A549 (cell line): ENCODE data around the gene HILPDA. TPM values are rescaled to one million over a fixed set of nuclear protein-coding genes. Genes with fewer than 3 reads are reported as not detected.
"Not testable (repeated sequence)": the region's sequence is repeated elsewhere in the genome, so short reads cannot be mapped to it uniquely, and the experiment has no call there.

Experiments
- ATAC-seq, 2 experiments: fragments of 200-7000 bp in 1 of 2; fragments of >200 bp in 1 of 2; cut with Nextera tagmentation in 1 of 2; cut with Tn5 transposase in 1 of 2; 3 replicates each; pipeline versions ENCODE4 v1.8.0 to v1.9.1; 2018 to 2020; ENCODE audit warnings: mild to moderate bottlenecking in 1 of 2, moderate library complexity in 1 of 2
- CTCF ChIA-PET: fragments of 300-600 bp; sonication (Branson Sonifier 250); formaldehyde crosslinking; extraction: SDS; loops from one replicate; lab custom pipeline; 2021; ENCODE audit warnings: antibody characterized with exemption, inconsistent platforms; lab: Yijun Ruan, JAX
- POLR2A ChIA-PET: fragments of 350-600 bp; formaldehyde crosslinking; extraction: SDS; loops from one replicate; lab custom pipeline; 2021; ENCODE audit warnings: antibody characterized with exemption, inconsistent platforms; lab: Yijun Ruan, JAX
- DNase-seq, 2 experiments: peaks; one replicate each; pipeline versions ENCODE4 v3.0.0 to v3.0.0-alpha.2; 2011 to 2016; ENCODE audit warnings: low read depth in 1 of 2, low spot score in 1 of 2
- FAIRE-seq: peaks from 2 replicates; lab custom pipeline; 2011; peaks lifted over from hg19 to GRCh38; lab: Jason Lieb, UNC
- H3K27ac ChIP-seq, 2 experiments: fragments of >200 bp; sonication (Bioruptor Twin); formaldehyde crosslinking; 3 replicates each; pipeline ENCODE4 v1.5.1; 2016 to 2017
- H3K4me1 ChIP-seq: fragments of >200 bp; sonication (Bioruptor Twin); formaldehyde crosslinking; 3 replicates; pipeline ENCODE4 v1.6.1; 2016
- H3K4me2 ChIP-seq: fragments of >200 bp; sonication (Bioruptor Twin); formaldehyde crosslinking; 3 replicates; pipeline ENCODE4 v1.6.1; 2016
- H3K4me3 ChIP-seq: fragments of >200 bp; sonication (Bioruptor Twin); formaldehyde crosslinking; 3 replicates; pipeline ENCODE4 v1.5.1; 2016
- H3K9me3 ChIP-seq: fragments of >200 bp; sonication (Bioruptor Twin); formaldehyde crosslinking; 3 replicates; pipeline ENCODE4 v1.6.1; 2016
- CHD2 ChIP-seq: fragments of 150-350 bp; IDR thresholded peaks from 2 replicates; pipeline ENCODE4 v1.6.1; 2014; ENCODE audit warnings: low read length; ENCODE audit not compliant: partially characterized antibody
- FOSL2 ChIP-seq, 2 experiments: fragments of 450-650 bp in 1 of 2; fragments of >200 bp in 1 of 2; sonication (Bioruptor Twin) in 1 of 2; formaldehyde crosslinking; IDR thresholded peaks; 2 replicates each; pipeline versions ENCODE4 v1.5.0 to v1.6.1; 2016 to 2020; ENCODE audit warnings: mild to moderate bottlenecking in 1 of 2, moderate library complexity in 1 of 2
- HOXB13 ChIP-seq: fragments of 250-450 bp; sonication (Bioruptor Pico); IDR thresholded peaks from 2 replicates; pipeline ENCODE4 v1.5.0; 2020; ENCODE audit warnings: low read depth, mild to moderate bottlenecking, moderate library complexity
- HOXB5 ChIP-seq: fragments of 250-450 bp; sonication (Bioruptor Pico); IDR thresholded peaks from 2 replicates; pipeline ENCODE4 v1.5.0; 2020; ENCODE audit warnings: mild to moderate bottlenecking, moderate library complexity
- NR3C1 ChIP-seq: fragments of >200 bp; sonication (Bioruptor Twin); formaldehyde crosslinking; IDR thresholded peaks from 3 replicates; pipeline ENCODE4 v1.6.1; 2017
- PHF8 ChIP-seq: fragments of 200-600 bp; sonication (generic); IDR thresholded peaks from 2 replicates; pipeline ENCODE4 v1.6.1; 2016; ENCODE audit warnings: low read depth, mild to moderate bottlenecking, antibody characterized with exemption, moderate library complexity, borderline replicate concordance
- RFX5 ChIP-seq: fragments of 450-650 bp; IDR thresholded peaks from 2 replicates; pipeline ENCODE4 v1.7.1; 2014; ENCODE audit warnings: antibody characterized with exemption, mild to moderate bottlenecking, moderate library complexity
- SMC3 ChIP-seq: fragments of >200 bp; sonication (Bioruptor Twin); formaldehyde crosslinking; IDR thresholded peaks from 3 replicates; pipeline ENCODE4 v1.6.1; 2018; ENCODE audit warnings: inconsistent platforms
- WGBS: methylation state at CpG from one replicate; pipeline ENCODE4 v1.1.6; 2017; ENCODE audit errors: missing lambda C conversion rate; 5-methylcytosine and 5-hydroxymethylcytosine counted together
- polyA plus RNA-seq, 4 experiments: library from polyadenylated mRNA; depleted of rRNA in 3 of 4; stranded (reverse); fragments of >200 nt; fragmentation: RNase III in 1 of 4; extraction: RNeasy Plus Mini Kit Qiagen cat#74134 plus additional on column Dnase treatment in 1 of 4; gene quantifications; 2 replicates in 3 of 4; 3 replicates in 1 of 4; pipeline ENCODE4 v1.2.3, GENCODE V29; 2011 to 2017
- TF ChIP-seq, protein P1 (sequence below): IDR thresholded peaks from 2 replicates; pipeline ENCODE4 v1.6.1; 2012; ENCODE audit warnings: low read depth, borderline replicate concordance
- TF ChIP-seq, protein P2 (sequence below): fragments of >200 bp; sonication (Bioruptor Twin); formaldehyde crosslinking; IDR thresholded peaks from 2 replicates; pipeline ENCODE4 v1.6.1; 2016

The HILPDA gene
- polyA plus RNA-seq, 2 of the 4 experiments (the other 2 are of a cell fraction), result 24.2 to 94.6 TPM

DNA sequence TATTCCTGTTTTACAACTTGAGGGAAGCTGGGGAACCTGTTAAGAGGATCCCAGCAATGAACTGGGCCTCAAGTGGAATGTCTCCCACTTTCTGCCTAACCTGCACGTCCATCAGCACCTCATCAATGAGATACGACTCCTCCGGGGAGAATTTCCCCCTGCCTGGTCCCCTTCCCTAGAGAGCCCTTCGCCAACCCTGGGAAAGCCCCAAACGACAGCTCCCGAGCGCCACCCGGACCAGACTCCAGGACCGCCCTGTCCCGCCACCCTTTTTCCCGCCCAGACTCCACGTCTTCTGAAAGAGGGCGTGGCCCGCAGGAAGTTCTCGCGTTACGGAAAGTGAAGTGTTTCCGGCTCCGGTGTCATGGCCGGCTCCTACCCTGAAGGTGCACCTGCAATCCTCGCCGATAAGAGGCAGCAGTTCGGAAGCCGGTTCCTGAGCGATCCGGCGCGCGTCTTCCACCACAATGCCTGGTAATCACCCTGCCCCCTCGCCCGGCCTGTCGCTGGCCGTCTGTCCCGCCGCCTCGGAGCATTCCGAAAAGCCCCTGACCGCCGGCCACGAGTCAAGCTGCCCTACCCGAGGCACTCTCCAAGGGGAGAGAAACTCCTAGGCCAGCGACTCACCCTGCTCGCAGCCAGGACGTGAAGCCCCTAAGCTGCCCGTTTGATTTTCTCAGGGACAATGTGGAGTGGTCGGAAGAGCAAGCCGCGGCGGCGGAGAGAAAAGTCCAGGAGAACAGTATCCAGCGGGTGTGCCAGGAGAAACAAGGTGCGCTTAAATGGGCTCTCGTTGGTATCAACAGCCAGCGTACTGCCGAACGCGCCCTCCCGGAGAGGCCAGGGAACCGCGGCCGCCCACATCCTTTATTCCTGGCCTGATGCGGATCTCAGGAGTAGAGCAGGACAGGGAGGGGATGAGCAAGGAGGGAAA, 21.0 kb downstream of the HILPDA start, which contains the start of gene METTL2B (continued):
- TF ChIP-seq PHF8, result peak; percentile 69; the same call in 1 of the 2 replicates
- 0 out of 2 replicates have a peak, but pooled peaks have one; percentile 38 for TF ChIP-seq HOXB5 (CRISPR knock-in tag)
- TF ChIP-seq, protein P1, sequence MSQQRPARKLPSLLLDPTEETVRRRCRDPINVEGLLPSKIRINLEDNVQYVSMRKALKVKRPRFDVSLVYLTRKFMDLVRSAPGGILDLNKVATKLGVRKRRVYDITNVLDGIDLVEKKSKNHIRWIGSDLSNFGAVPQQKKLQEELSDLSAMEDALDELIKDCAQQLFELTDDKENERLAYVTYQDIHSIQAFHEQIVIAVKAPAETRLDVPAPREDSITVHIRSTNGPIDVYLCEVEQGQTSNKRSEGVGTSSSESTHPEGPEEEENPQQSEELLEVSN, result peak; percentile 99
- TF ChIP-seq HOXB13 (CRISPR knock-in tag), result 0 out of 2 replicates have a peak, but pooled peaks have one; percentile 33
- peak; percentile 78 for TF ChIP-seq CHD2
- TF ChIP-seq SMC3, result 0 out of 3 replicates have a peak, but pooled peaks have one; percentile 7

DNA sequence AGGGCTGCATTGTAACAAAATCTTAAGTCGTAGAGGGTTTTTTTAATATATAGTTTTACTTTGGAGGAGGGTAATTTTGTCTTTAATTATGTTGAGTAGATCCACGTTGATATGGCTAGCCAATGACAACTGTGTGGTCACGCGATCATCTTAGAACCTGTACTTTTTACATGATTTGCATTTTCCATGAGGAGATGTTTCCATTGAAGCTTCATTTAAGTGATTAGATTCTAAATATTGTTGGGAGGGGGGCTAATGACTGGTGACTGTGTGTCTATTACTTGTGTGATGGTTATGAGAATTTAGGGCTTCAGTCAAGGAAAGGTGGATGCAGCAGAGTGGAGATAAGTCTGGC, 21.6 kb downstream of the HILPDA start:
- ATAC-seq, H3K9me3 ChIP-seq, DNase-seq, FAIRE-seq, POLR2A ChIA-PET: not testable (repeated sequence)
- peak overlapping the region; percentile 88 to 91 for H3K27ac ChIP-seq
- CTCF ChIA-PET, result interaction anchor here (1.0 to 1.9 kb wide), 2 partner anchors 18 to 88 kb away, joined by 3 read pairs; no protein-coding TSS in a partner anchor
- peaks cover 17% of the 10 kb centered on the region; the same call in 2 of the 3 replicates for H3K4me1 ChIP-seq
- WGBS, result 18% methylated on average over 4 of the region's 4 CpGs
- peak overlapping the region; percentile 82 for H3K4me2 ChIP-seq
- H3K4me3 ChIP-seq, result peak overlapping the region; percentile 88

DNA sequence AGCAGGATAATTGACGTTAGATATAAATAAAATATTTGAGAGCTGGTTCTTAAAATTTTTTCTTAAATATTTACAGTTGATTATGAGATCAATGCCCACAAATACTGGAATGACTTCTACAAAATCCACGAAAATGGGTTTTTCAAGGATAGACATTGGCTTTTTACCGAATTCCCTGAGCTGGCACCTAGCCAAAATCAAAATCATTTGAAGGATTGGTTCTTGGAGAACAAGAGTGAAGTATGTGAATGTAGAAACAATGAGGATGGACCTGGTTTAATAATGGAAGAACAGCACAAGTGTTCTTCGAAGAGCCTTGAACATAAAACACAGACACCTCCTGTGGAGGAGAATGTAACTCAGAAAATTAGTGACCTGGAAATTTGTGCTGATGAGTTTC, 23.4 kb downstream of the HILPDA start:
- peaks cover 17% of the 10 kb centered on the region; the same call in 2 of the 3 replicates for H3K4me1 ChIP-seq
- WGBS, result 76% methylated on average over 4 of the region's 4 CpGs
- ATAC-seq, H3K4me3 ChIP-seq, H3K4me2 ChIP-seq, CTCF ChIA-PET, DNase-seq, FAIRE-seq, H3K27ac ChIP-seq, POLR2A ChIA-PET, H3K9me3 ChIP-seq: not testable (repeated sequence)

DNA sequence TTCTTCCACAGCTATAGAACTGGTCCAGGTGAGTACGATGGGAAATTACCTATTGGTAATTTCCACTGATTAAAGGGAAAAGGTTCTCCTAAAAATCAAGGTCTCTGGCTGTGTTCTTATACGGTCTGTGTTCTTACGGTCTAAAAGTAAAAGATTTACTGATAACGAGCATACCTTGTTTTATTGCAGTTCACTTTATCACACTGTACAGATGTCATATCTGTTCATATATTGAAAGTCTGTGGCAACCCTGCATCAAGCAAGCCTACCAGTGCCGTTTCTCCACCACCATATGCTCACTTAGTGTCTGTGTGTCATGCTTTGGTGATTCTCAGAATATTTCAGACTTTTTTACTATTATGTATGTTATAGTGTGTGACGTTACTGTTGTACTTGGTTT, 32.5 kb downstream of the HILPDA start:
- CTCF ChIA-PET, POLR2A ChIA-PET, DNase-seq, FAIRE-seq, H3K4me2 ChIP-seq, H3K4me1 ChIP-seq, H3K27ac ChIP-seq, H3K4me3 ChIP-seq, H3K9me3 ChIP-seq, ATAC-seq: not testable (repeated sequence)
- 91% methylated on average over 6 of the region's 6 CpGs for WGBS

DNA sequence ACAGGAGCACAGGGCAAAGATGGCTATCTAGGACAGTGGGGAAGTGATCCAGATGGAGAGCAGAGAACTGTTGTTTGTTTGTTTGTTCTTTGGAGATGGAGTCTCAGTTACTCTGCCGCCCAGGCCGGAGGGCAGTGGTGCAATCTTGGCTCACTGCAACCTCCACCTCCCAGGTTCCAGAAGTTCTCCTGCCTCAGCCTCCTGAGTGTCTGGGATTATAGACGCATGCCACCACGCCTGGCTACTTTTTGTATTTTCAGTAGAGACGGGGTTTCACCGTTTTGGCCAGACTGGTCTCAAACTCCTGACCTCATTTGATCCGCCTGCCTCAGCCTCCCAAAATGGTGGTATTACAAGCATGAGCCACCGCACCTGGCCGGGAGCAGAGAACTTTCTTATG, 41.7 kb downstream of the HILPDA start:
- ATAC-seq, result no peak
- POLR2A ChIA-PET, result no interaction called here

DNA sequence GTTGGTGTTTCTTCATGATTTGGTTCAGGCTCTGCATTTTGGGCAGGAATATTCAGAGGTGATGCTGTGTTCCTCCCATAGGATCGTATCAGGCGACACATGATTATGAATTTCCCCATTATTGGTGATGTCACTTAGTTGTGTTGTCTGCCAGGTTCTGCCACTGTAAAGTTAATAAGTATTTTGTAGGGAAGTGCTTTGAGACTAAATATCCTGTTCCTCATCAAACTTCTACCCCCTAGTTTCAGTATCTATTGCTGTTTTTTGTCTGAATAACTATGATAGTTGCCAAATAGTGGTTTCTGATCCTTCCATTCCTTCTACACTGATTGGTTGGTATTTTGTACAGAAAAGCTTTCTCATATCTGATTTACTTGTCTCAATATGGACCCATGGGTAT, 49.7 kb downstream of the HILPDA start:
- H3K4me1 ChIP-seq, POLR2A ChIA-PET, H3K4me3 ChIP-seq, H3K4me2 ChIP-seq, H3K27ac ChIP-seq, H3K9me3 ChIP-seq, FAIRE-seq, DNase-seq, ATAC-seq, CTCF ChIA-PET: not testable (repeated sequence)
- 96% methylated on average over 2 of the region's 2 CpGs for WGBS

More for the DNA sequence above, 41.7 kb downstream of the HILPDA start:
- CTCF ChIA-PET, result no interaction called here
- Histone ChIP-seq H3K4me2 (no peak overlapping the region), H3K4me1 (no peaks in the 10 kb centered on the region)
- TF ChIP-seq, protein P2, sequence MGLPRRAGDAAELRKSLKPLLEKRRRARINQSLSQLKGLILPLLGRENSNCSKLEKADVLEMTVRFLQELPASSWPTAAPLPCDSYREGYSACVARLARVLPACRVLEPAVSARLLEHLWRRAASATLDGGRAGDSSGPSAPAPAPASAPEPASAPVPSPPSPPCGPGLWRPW, result no peak
- TF ChIP-seq RFX5, result no peak
- no peak for TF ChIP-seq FOSL2 (IDR thresholded peaks at IDR 0.05)
- TF ChIP-seq FOSL2 (CRISPR knock-in tag; IDR thresholded peaks at IDR 0.05), result no peak
- TF ChIP-seq HOXB5 (CRISPR knock-in tag), result no peak
- TF ChIP-seq NR3C1, result no peak
- TF ChIP-seq, all 56 proteins: peak for 0
- 92% methylated on average over 9 of the region's 9 CpGs for WGBS
- Histone ChIP-seq H3K27ac (no peak overlapping the region), H3K9me3 (no peaks in the 10 kb centered on the region), H3K4me3 (no peak overlapping the region)
- FAIRE-seq (no peak), DNase-seq (no peak)

DNA sequence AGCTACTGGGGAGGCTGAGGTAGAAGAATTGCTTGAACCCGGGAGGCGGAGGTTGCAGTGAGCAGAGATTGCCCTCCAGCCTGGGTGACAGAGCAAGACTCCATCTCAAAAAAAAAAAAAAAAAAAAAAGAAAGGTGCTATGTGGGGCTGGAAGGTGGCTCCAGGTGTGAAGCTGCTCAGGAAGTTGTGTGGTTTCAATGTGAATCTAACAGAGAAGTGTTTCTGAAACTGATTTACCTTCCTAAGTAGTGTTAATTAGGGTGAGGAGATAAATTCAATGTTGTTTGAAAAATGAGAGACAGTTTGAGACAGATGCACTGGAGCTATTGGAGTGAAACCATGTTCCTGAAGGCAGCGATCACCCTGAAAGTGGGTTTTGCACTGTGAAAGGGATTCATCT, 51.1 kb downstream of the HILPDA start:
- ATAC-seq, H3K9me3 ChIP-seq, H3K4me1 ChIP-seq, POLR2A ChIA-PET, H3K27ac ChIP-seq, FAIRE-seq, H3K4me3 ChIP-seq, H3K4me2 ChIP-seq, DNase-seq, CTCF ChIA-PET: not testable (repeated sequence)
- WGBS, result 90% methylated on average over 3 of the region's 3 CpGs

DNA sequence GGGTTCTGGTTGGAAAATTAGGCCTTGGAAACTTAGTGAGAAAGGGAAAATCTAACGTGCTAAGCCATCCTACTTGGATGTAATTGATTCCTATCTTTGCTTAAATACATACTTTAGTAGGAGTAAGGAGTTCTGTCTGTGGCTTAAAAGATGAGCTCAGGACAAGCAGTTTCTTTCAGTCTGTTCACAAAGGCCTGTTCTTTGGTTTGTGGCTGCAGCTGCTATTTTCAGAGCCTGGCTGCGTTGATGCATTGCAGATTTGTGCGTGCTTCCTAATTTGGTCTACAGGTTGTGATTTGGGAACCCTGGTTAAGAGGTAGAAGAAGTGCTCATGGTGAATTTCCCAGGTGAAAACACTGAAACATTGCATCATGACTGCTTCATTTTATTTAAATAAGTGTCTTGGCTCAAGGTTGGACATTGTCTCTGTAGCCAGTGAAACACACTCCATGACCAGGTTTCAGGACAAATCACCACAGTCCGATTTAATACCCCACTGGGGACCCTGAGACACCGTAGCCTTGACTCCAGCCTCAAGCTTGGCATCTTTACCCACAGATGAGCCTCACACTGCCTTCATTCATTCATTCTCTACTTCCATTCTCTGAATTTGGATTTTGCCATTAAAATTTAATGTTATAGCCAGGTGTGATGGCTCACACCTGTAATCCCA, 51.8 kb downstream of the HILPDA start:
- H3K4me1 ChIP-seq, FAIRE-seq, H3K4me3 ChIP-seq, CTCF ChIA-PET, ATAC-seq, H3K9me3 ChIP-seq, H3K27ac ChIP-seq, DNase-seq, H3K4me2 ChIP-seq, POLR2A ChIA-PET: not testable (repeated sequence)
- WGBS, result 95% methylated on average over 5 of the region's 5 CpGs
